NCI-H345 treated with DMSO at 0.1 percent for 48 hours (cell line): ENCODE results near the gene GPR55.
A peak's percentile ranks its signal among the peaks of the same experiment; 100 is the strongest.

Experiments
- DNase-seq: peaks from one replicate; lab custom pipeline; 2025; ENCODE audit not compliant: unreplicated experiment; lab: John Stamatoyannopoulos, UW

The GPR55 gene

GRCh38 chr2:230902180-230902899, 22.7 kb downstream of the GPR55 start:
- peak; percentile 18 for DNase-seq

DNA sequence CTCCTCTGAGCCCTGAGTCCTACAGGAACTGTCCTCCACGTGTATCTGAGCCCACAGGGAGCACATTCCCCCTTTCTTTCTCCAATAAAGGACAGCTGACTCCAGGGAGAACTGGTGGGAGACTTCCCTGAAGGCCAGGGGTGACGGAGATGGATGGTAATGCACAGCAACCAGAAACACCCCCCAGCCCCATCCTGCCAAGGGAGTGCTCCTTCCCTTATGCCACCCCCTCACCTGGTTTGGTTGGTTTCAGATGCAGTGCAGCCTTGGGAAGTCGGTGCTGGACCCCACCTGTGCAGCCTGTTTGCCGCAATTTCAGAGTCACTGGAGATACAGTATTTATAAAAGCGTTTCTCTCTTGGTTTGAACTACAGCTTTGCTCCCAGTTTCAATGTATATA, 24.0 kb downstream of the GPR55 start:
- no peak for DNase-seq

- DNase-seq: no peak
Observed at GRCh38 chr2:230900336-230900995, 24.6 kb downstream of the GPR55 start.

DNA sequence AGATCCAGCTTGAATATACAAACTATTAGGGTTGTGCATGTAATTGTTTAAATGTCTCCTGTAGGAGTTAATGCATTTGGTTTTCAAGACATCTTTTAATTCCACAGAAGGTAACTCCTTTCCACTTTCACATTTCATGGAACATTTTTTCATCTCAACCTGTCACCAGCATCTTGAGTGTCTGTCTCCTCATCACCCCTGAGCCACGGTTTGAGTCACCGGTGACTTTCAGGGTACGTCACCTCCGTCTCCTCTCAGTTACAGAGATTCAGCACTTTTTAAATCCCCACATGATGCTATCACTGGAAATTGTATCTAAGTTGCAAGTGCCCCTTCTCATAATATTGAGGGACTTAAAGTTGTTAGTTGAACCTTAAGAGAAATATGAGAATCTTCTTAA, 25.3 kb downstream of the GPR55 start:
- DNase-seq: no peak

DNA sequence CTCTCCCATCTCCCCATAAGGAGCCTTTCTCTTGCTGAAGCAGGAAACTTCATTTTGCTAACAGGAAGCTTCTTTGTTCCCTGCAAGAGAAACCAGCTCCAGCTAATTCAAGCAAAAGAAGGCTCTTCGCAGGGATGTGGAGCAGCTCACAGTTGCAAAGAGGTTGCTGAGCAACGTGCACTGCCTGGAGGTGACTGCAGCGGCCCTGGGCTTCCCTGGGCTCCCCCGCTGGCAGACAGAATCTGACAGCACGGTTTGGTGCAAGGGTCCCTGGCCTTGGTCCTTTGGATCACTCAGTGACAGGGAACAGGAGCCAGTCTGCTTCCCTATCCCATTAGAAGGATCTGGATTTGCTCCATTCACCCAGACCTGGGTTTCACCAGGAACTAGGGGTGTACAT, 25.8 kb downstream of the GPR55 start:
- no peak for DNase-seq

GRCh38 chr2:230898713-230899091, 26.3 kb downstream of the GPR55 start:
- DNase-seq: no peak

DNA sequence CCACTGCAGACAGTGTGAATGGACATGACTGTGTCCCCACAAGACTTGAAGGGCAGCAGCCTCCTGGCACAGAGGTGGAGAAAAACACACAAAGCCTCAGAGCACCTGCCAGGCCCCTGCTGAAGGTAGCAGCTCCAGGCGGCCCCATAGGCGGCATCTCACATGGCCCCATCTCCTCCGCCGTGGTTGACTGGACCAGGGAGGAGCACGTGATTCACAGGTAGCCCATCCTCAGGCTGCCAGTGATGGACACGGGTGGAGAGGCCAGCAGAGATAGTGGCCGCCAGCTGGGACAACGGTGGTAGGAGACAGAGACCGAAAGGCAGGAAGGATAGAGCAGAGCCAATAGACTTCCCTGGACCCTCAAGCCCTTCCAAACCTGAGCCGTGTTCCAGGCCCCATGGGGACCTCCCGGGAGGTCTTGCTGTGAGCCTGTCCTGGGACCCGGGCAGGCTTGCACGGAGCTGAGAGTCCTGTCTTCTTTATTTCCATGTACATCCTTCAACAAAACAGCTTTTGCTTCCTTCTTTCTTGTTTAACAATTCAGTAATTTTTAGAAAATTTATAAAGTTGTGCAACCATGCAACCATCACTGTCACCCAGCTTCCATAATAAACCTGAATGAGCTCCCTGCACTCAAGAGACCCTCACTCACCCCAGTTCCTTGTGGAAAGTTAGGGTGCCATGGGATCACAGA, 26.9 kb downstream of the GPR55 start:
- no peak for DNase-seq

GRCh38 chr2:230896346-230897115, 28.5 kb downstream of the GPR55 start:
- DNase-seq: no peak

DNA sequence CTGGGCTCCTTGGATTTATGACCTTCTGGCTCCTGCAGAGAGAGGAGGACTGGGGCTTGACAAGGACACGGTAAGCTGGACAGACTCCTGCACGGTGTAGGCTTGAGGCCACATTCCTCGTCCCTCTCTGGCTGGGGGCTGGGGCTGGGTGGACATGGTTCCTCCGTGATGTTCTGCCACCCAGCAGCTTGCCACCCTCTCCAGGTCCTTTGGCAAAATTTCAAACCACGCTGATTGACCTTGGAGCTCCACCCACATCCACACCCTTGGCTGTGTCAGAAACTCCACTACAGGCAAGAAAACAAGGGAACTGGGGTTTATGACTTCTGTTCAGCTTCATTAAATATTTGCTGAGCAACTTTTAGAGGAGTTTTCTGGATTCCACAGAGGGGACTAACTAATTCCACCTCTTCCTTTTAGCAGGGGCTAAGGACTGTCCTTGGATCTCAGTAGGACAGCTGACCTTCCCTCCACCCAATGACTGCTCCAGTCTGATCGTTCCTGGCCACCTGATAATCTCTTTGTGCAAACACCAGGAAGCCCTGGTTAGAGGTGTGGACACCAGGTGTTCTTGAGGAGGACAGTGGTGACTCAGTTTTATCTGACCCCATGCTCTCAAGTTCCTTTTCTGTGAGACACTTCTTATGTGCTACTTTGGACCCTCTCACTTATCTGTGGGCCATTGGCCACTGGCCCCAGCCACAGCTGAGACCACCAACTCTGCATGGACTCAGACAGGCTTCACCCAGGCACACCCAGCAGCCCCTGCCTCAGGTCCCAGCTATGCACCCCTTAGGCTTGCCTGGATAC, 29.3 kb downstream of the GPR55 start:
- no peak for DNase-seq

GRCh38 chr2:230893841-230894781, 30.9 kb downstream of the GPR55 start:
- no peak for DNase-seq

- DNase-seq: no peak
Observed at GRCh38 chr2:230893338-230893737, 31.7 kb downstream of the GPR55 start.

GRCh38 chr2:230891509-230891908, 33.5 kb downstream of the GPR55 start:
- no peak for DNase-seq

DNA sequence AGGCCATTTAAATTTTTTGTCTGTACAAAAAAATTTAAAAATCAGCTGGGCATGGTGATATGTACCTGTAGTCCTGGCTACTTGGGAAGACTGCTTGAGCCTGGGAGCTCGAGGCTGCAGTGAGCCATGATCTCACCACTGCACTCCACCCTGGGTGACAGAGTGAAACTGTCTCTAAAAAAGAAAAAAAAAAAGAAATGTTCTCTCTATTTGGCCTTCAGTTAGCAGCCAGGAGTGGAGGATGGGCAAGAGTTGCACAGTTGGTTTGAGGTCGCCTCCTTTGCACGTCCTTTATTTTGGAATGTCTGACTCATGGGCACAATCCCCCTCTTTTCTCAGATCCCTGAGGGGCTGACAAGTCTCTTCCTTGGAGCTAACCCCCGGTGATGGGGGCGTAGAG, 34.0 kb downstream of the GPR55 start:
- DNase-seq: no peak

GRCh38 chr2:230890646-230891045, 34.4 kb downstream of the GPR55 start:
- no peak for DNase-seq

DNA sequence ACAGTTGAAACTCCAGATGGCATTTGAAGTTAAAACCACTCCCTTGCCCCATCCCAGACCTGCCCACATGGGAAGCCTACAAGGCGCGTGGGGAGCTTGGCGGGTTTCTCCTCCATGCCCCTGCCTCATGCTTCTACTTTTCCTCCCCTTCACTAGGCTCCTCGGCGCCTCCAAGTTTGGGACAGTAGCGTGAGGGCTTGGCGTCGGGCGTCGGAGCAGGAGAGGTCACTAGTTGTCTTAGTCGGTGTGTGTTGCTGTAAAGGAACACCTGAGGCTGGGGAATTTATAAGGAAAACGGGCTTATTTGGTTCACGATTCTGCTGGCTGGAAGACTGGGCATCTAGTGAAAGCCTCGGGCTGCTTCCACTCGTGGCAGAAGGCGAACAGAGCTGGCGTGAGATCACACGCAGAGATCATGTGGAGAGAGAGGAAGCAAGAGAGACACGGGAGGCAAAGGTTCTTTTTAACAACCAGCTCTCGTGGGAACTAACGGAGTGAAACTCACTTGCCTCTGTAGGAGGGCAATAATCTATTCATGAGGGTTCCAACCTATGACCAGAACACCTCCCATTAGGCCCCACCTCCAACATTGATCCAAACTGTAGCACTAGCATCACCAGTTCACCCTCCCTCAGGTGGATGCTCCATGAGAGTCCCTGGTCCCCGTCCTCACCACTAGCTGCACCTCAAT, 35.0 kb downstream of the GPR55 start:
- DNase-seq: no peak

- DNase-seq: no peak
Observed at GRCh38 chr2:230888824-230889400, 36.1 kb downstream of the GPR55 start.

- DNase-seq: no peak
Observed at GRCh38 chr2:230887342-230887741, 37.7 kb downstream of the GPR55 start.

DNA sequence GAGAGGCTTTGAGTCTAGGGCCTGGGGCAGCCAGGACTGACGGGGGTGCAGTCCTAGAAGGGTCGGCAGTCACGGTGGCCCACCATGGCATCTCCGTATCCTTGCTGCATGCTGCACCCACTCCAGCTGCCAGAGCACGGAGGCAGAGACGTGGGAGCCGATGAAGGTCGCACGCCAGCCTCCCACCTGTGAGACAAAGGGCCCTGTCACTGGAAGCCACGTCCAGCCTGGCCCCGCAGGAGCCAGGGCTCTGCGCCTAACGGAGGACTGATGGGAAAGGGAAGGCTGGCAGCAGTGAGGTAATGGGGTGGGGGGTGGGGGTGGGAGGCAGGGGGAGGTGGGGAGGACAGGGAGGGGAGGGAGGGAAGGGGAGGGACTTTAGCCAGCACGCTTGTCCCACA, 38.4 kb downstream of the GPR55 start:
- DNase-seq: no peak

- DNase-seq: no peak
Observed at GRCh38 chr2:230886206-230886605, 38.8 kb downstream of the GPR55 start.
